OCI-LY7 (cell line): ENCODE measurements around the gene GABARAPL1. TPM values are rescaled to one million over a fixed set of nuclear protein-coding genes. Genes with fewer than 3 reads are reported as not detected.

ENCODE experiments used
- BruUV-seq: library from RNA; stranded (reverse); fragments of 400-500 nt; replicated peaks from 2 replicates; lab custom pipeline; 2021; lab: Mats Ljungman, UMichigan
- CTCF ChIA-PET: fragments of 300-600 bp; sonication (Branson Sonifier 250); formaldehyde crosslinking; loops from one replicate; lab custom pipeline; 2022; ENCODE audit warnings: antibody characterized with exemption; ENCODE audit not compliant: unreplicated experiment; lab: Charles Lee
- POLR2A ChIA-PET: fragments of 300-600 bp; sonication (Branson Sonifier 250); formaldehyde crosslinking; loops from one replicate; lab custom pipeline; 2022; ENCODE audit warnings: antibody characterized with exemption; lab: Charles Lee
- DNase-seq: peaks from one replicate; pipeline ENCODE4 v3.0.0-alpha.2; 2015; ENCODE audit warnings: low spot score
- H2AFZ ChIP-seq: fragments of 200-600 bp; sonication (generic), shearing (Covaris generic); 2 replicates; pipeline ENCODE4 v1.6.1; 2014; ENCODE audit warnings: mild to moderate bottlenecking, antibody characterized with exemption, low read length, moderate library complexity
- H3K27ac ChIP-seq: fragments of 200-600 bp; sonication (generic); 2 replicates; pipeline ENCODE4 v1.5.1; 2014; ENCODE audit warnings: mixed run types, low read depth, mild to moderate bottlenecking, moderate library complexity, low read length, inconsistent platforms; ENCODE audit not compliant: poor library complexity, severe bottlenecking
- H3K36me3 ChIP-seq: fragments of 200-600 bp; sonication (generic); 2 replicates; pipeline ENCODE4 v1.6.1; 2014; ENCODE audit warnings: mild to moderate bottlenecking, antibody characterized with exemption, low read length, moderate library complexity, mixed read lengths; ENCODE audit not compliant: insufficient read depth
- H3K4me1 ChIP-seq: fragments of 200-600 bp; sonication (generic); 2 replicates; pipeline ENCODE4 v1.5.1; 2014; ENCODE audit warnings: mild to moderate bottlenecking, low read length; ENCODE audit not compliant: insufficient read depth, poor library complexity, severe bottlenecking
- H3K4me2 ChIP-seq: fragments of 200-600 bp; sonication (generic); 2 replicates; pipeline ENCODE4 v1.6.1; 2014; ENCODE audit warnings: mild to moderate bottlenecking, low read length
- H3K4me3 ChIP-seq: fragments of 200-600 bp; sonication (generic); 2 replicates; pipeline ENCODE4 v1.5.1; 2014; ENCODE audit warnings: mild to moderate bottlenecking, low read depth, low read length; ENCODE audit not compliant: poor library complexity, severe bottlenecking
- H3K79me2 ChIP-seq: fragments of 200-600 bp; sonication (generic); 2 replicates; pipeline ENCODE4 v1.6.1; 2016; ENCODE audit warnings: low read depth, mild to moderate bottlenecking, low read length, moderate library complexity, mixed read lengths; ENCODE audit not compliant: insufficient read depth
- H3K9me2 ChIP-seq: fragments of 200-600 bp; sonication (generic); 2 replicates; pipeline ENCODE4 v1.6.1; 2016; ENCODE audit warnings: mild to moderate bottlenecking, low read length, mixed read lengths; ENCODE audit not compliant: insufficient read depth
- H3K9me3 ChIP-seq: fragments of 200-600 bp; sonication (generic); 2 replicates; pipeline ENCODE4 v1.6.1; 2014; ENCODE audit warnings: mild to moderate bottlenecking, mixed run types, low read length, mixed read lengths
- H4K20me1 ChIP-seq: fragments of 200-600 bp; sonication (generic); 2 replicates; pipeline ENCODE4 v1.6.1; 2014; ENCODE audit warnings: mild to moderate bottlenecking, antibody characterized with exemption, low read length, moderate library complexity, mixed read lengths; ENCODE audit not compliant: insufficient read depth
- EZH2phosphoT487 ChIP-seq: fragments of 200-600 bp; sonication (generic); IDR thresholded peaks from 2 replicates; pipeline ENCODE4 v1.6.1; 2018; ENCODE audit warnings: low read depth, borderline replicate concordance, mild to moderate bottlenecking, mixed run types, antibody characterized with exemption, low read length, moderate library complexity, mixed read lengths
- intact Hi-C: fragments of 100-400 bp; cut with micrococcal nuclease; formaldehyde crosslinking; loops from one replicate; pipeline ENCODE4 v1.10.0; 2022; ENCODE audit not compliant: unreplicated experiment
- total RNA-seq, 2 experiments: library from RNA; depleted of rRNA in 1 of 2; stranded (reverse); fragments of >200 nt in 1 of 2; shearing (Covaris generic) in 1 of 2; gene quantifications; 2 replicates each; pipeline ENCODE4 v1.2.3, GENCODE V29; 2014 to 2022
- TF ChIP-seq, protein P1 (sequence below): fragments of 200-600 bp; sonication (generic); conservative IDR thresholded peaks from 2 replicates; pipeline ENCODE4 v1.5.1; 2014; ENCODE audit warnings: mild to moderate bottlenecking, antibody characterized with exemption, low read length, moderate library complexity, mixed read lengths

Gene GABARAPL1
- total RNA-seq, 2 experiments from 2014 or later: 34.2 to 52.4 TPM

DNA sequence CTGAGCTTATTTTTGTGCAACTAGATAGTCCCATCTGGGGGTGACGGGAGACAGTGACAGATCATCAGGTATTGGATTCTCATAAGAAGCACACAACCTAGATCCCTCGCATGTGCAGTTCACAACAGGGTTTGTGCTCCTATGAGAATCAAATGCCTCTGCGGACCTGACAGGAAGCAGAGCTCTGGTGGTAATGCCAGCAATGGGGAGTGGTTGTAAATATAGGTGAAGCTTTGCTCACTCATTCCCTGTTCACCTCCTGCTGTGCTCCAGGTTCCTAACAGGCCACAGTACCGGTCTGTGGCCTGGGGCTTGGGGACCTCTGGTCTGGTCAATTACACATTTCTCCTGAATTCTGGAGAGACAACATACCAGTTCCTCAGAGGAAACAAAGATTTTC lies 39.0 kb downstream of the GABARAPL1 start:
- Histone ChIP-seq H3K9me2 (no peaks in the 10 kb centered on the region), H3K79me2 (no peaks in the 10 kb centered on the region), H3K36me3 (peaks cover 23% of the 10 kb centered on the region), H3K4me2 (peak overlapping the region; percentile 33), H4K20me1 (no peaks in the 10 kb centered on the region), H3K4me1 (peaks cover 60% of the 10 kb centered on the region), H3K4me3 (peak overlapping the region; percentile 15), H3K27ac (peak overlapping the region; percentile 86), H3K9me3 (peaks cover 31% of the 10 kb centered on the region), H2AFZ (peak overlapping the region; percentile 44; the same call in 1 of the 2 replicates)
- TF ChIP-seq EZH2phosphoT487: no peak
- TF ChIP-seq, protein P1, sequence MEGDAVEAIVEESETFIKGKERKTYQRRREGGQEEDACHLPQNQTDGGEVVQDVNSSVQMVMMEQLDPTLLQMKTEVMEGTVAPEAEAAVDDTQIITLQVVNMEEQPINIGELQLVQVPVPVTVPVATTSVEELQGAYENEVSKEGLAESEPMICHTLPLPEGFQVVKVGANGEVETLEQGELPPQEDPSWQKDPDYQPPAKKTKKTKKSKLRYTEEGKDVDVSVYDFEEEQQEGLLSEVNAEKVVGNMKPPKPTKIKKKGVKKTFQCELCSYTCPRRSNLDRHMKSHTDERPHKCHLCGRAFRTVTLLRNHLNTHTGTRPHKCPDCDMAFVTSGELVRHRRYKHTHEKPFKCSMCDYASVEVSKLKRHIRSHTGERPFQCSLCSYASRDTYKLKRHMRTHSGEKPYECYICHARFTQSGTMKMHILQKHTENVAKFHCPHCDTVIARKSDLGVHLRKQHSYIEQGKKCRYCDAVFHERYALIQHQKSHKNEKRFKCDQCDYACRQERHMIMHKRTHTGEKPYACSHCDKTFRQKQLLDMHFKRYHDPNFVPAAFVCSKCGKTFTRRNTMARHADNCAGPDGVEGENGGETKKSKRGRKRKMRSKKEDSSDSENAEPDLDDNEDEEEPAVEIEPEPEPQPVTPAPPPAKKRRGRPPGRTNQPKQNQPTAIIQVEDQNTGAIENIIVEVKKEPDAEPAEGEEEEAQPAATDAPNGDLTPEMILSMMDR: no peak
- intact Hi-C loops: no loop called here
- peak; percentile 38 for DNase-seq
- ChIA-PET CTCF (interaction anchor here (1.1 kb wide), 1 partner anchor 308 kb away, joined by 3 read pairs; no protein-coding TSS in a partner anchor), POLR2A (interaction anchor here (1.0 to 2.1 kb wide), 6 partner anchors 10 to 1482 kb away, joined by 3 to 9 read pairs (median 4); no protein-coding TSS in a partner anchor)
- no TSS peak for BruUV-seq

DNA sequence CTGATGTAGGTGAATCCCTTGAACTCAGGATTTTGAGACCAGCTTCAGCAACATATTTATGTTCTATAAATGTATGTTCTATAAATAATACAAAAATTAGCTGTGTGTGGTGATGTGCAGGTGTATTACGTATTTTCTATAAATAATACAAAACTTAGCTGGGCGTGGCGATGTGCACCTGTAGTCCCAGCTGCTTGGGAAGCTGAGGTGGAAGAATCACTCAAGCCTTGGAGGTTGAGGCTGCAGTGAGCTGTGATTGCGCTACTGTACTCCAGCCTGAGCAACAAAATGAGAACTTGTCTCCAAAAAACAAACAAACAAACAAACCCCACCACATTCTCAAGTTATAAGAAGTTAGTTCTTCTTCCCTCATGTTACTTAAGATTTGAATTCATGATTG lies 39.5 kb downstream of the GABARAPL1 start:
- TF ChIP-seq EZH2phosphoT487: no peak
- TF ChIP-seq, protein P1: no peak
- peaks cover 23% of the 10 kb centered on the region for H3K36me3 ChIP-seq
- H3K4me2 ChIP-seq: peak overlapping the region; percentile 33
- peak overlapping the region; percentile 86 for H3K27ac ChIP-seq
- H2AFZ ChIP-seq: peak overlapping the region; percentile 44; the same call in 1 of the 2 replicates
- H3K79me2 ChIP-seq: no peaks in the 10 kb centered on the region
- peaks cover 54% of the 10 kb centered on the region for H3K4me1 ChIP-seq
- no TSS peak for BruUV-seq
- H3K9me2 ChIP-seq: no peaks in the 10 kb centered on the region
- intact Hi-C loops: no loop called here
- peak overlapping the region; percentile 16 for H3K4me3 ChIP-seq
- DNase-seq: peak; percentile 91
- H4K20me1 ChIP-seq: no peaks in the 10 kb centered on the region
- ChIA-PET CTCF (no interaction called here), POLR2A (interaction anchor here (0.7 to 2.1 kb wide), 7 partner anchors 9 to 1482 kb away, joined by 3 to 9 read pairs (median 3); no protein-coding TSS in a partner anchor)
- H3K9me3 ChIP-seq: peaks cover 34% of the 10 kb centered on the region

DNA sequence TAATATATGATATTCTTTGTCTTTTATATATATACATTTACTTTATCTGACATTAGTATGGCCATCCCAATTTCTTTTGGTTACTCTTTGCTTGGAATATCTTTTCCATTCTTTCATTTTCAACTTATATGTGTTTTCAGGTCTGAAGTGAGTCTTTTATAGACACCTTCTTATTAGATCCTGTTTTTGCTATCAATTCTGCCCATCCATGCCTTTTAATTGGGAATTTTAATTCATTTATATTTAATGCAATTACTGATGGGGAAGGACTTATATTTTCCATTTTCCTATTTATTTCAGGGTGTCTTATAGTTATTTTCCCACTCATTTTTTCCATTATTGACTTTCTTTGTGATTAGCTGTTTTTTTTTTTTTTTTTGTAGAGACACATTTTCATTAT lies 43.4 kb downstream of the GABARAPL1 start:
- H3K4me1 ChIP-seq: peaks cover 25% of the 10 kb centered on the region
- no peak overlapping the region for H3K4me2 ChIP-seq
- H4K20me1 ChIP-seq: no peaks in the 10 kb centered on the region
- H3K36me3 ChIP-seq: peaks cover 23% of the 10 kb centered on the region
- no peak overlapping the region for H2AFZ ChIP-seq
- BruUV-seq: no TSS peak
- POLR2A ChIA-PET: interaction anchor here (0.6 to 0.9 kb wide), 3 partner anchors 41 to 280 kb away, joined by 3 read pairs; no protein-coding TSS in a partner anchor
- no peak overlapping the region for H3K4me3 ChIP-seq
- intact Hi-C loops: no loop called here
- CTCF ChIA-PET: no interaction called here
- no peak for TF ChIP-seq EZH2phosphoT487
- TF ChIP-seq, protein P1: no peak
- no peak for DNase-seq
- H3K9me2 ChIP-seq: no peaks in the 10 kb centered on the region
- no peaks in the 10 kb centered on the region for H3K79me2 ChIP-seq
- no peak overlapping the region for H3K27ac ChIP-seq
- H3K9me3 ChIP-seq: peaks cover 41% of the 10 kb centered on the region
